Effector CD8-positive, alpha-beta T cell (primary cell): Measurements from ENCODE around the gene ZG16.
"Not testable (repeated sequence)": the region's sequence is repeated elsewhere in the genome, so short reads cannot be mapped to it uniquely, and the experiment has no call there.

Experiments used
- DNase-seq: peaks from one replicate; lab custom pipeline; 2025; lab: John Stamatoyannopoulos, UW

ZG16 gene

GRCh38 chr16:29787155-29787554 lies 9.1 kb downstream of the ZG16 start:
- not testable (repeated sequence) for DNase-seq

- DNase-seq: no peak
These were observed 11.7 kb downstream of the ZG16 start for GRCh38 chr16:29789775-29790182.

GRCh38 chr16:29790183-29790948 lies 12.3 kb downstream of the ZG16 start, which contains the start of gene KIF22:
Gene KIF22, plus strand, starts transcription at chr16:29790751. Its CDS starts 9 bp downstream, at chr16:29790760.
- DNase-seq: peak; percentile 100

GRCh38 chr16:29790949-29791844 lies 13.1 kb downstream of the ZG16 start:
- DNase-seq: no peak

- no peak for DNase-seq
These were observed 14.1 kb downstream of the ZG16 start for GRCh38 chr16:29791845-29792807.

- DNase-seq: not testable (repeated sequence)
These were observed 15.1 kb downstream of the ZG16 start for GRCh38 chr16:29793153-29793552.

- DNase-seq: no peak
These were observed 16.2 kb downstream of the ZG16 start for GRCh38 chr16:29794231-29794710.

- no peak for DNase-seq
These were observed 24.4 kb downstream of the ZG16 start for GRCh38 chr16:29802416-29802935.

- DNase-seq: no peak
These were observed 26.0 kb downstream of the ZG16 start for GRCh38 chr16:29804020-29804419.

- DNase-seq: no peak
These were observed 26.6 kb downstream of the ZG16 start for GRCh38 chr16:29804455-29805231.

GRCh38 chr16:29805232-29806098 lies 27.4 kb downstream of the ZG16 start:
- DNase-seq: peak; percentile 96

- no peak for DNase-seq
These were observed 28.1 kb downstream of the ZG16 start, which contains the start of gene MAZ for GRCh38 chr16:29806099-29806579. Gene MAZ, plus strand, starts transcription at chr16:29806529. Its CDS starts 173 bp downstream, at chr16:29806702.

GRCh38 chr16:29806641-29807425 lies 28.8 kb downstream of the ZG16 start:
- peak; percentile 30 for DNase-seq

GRCh38 chr16:29807426-29808218 lies 29.6 kb downstream of the ZG16 start:
- peak; percentile 78 for DNase-seq

- DNase-seq: peak; percentile 21
These were observed 30.3 kb downstream of the ZG16 start for GRCh38 chr16:29808219-29808900.

GRCh38 chr16:29809031-29809747 lies 31.1 kb downstream of the ZG16 start:
- DNase-seq: no peak
